ENCODE data around the gene PRDX6.
"Not testable (repeated sequence)": the region's sequence is repeated elsewhere in the genome, so short reads cannot be mapped to it uniquely, and the experiment has no call there.

PRDX6 gene, protein sequence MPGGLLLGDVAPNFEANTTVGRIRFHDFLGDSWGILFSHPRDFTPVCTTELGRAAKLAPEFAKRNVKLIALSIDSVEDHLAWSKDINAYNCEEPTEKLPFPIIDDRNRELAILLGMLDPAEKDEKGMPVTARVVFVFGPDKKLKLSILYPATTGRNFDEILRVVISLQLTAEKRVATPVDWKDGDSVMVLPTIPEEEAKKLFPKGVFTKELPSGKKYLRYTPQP

DNA sequence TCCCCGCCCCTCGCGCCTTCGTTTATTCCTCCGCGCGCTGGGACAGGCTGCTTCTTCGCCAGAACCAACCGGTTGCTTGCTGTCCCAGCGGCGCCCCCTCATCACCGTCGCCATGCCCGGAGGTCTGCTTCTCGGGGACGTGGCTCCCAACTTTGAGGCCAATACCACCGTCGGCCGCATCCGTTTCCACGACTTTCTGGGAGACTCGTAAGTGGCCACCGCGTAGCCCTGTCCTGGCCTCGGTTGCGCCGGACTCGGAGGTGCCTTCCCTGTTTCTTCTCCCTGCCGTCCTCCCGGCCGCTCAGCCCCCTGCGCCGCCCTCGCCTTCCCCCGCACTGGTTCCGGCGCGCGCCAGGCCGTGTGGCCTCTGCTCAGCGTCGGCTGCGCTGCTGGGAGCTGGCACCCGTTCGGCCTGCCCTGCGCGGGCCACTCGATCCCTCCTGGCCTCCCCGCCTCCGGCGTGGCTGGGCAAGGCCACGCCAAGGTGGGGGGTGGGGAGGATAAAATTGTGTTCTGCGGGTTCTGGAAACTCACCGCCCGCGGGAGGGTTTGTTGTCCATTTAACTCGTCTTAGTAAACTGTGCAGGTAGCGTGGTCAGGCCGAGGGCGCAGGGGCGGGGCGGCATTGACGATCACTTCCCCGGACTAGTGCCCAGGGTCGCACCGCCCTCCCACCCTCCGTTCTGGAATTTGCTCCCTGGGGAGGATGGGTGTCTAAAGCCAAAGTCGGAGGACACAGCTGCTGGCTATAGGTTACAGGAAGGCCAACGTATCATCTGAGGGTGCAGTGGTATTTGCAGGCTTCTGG is at the start of gene PRDX6:
PRDX6 (plus strand) TSS at position 50 of the 808 bp plus-strand sequence; CDS start at position 113, 63 bp downstream.
- DNase-seq = peak in 1 of 3 donors; percentile 76

DNA sequence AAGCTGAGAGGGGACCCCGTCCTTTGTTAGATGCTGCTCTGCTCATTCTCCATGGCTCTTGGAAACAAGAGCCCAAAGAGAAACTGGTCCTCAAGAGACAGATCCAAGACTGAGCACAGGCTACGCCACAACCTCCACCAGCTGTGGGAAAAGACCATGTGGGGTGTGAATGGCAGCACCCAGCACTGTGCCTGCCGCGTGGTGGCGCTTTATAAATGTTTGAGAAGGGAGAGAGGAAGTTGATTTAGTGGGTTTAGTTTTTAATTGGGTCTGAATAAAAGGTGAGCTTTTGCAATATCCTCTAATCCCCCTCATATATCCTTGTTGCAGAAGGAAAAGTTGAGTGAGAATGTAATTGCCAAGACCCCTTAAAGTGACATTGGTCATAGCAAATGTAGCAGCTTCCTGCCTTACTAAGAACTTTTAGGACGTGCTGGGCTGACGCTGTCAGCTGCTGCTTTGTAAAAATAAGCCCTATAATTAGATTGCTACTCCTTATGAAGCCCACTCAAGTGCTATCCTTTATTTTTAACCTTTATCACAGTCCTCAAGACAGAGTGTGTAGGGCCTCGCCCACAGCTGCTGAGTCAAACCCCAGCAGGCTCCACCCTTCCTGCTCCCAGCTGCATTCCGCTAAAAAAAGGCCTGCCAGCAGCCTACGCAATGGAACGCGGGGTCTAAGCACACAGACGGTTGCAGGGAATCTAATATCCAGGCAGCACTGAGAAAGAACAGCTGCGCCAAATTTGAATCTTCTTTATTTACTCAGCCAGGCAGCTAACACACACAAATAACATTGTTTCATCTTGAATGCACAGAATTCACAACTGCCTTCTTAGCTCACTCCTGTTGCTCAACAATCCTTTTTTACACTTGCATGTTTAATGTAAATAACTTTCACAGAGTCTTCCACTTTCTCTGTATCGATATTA is 47.4 kb upstream of the PRDX6 start:
- DNase-seq = peak; percentile 81 to 85 (median 84)

DNA sequence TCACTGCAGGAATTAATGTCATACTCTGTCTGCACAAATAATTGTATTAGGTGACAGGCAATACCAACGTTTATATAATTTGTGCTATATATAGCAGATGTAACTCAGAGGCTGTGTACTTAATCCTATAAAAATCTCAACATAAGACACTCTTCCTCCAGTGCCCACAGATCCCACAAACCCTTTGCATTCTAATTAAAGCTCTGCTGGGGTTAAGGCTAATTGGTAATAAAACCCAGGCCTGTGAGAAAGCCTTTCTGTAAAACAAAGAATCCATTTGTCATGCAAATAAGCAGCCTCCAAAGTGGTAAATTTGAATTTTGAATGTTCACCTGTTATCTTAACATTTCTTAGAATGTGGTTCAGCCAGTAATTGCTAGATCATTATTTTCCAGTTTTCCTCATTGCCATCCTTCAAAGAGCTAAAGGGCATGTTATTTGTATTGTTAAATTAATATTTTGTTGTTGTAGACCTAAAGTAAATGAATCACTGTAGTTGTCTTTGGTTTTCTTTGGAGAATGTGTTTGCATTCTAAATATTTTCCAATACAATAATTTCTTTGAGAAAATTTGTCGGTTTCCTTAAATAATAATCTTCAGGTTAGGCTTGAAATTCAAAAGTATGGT is 46.3 kb upstream of the PRDX6 start:
- DNase-seq = no peak

DNA sequence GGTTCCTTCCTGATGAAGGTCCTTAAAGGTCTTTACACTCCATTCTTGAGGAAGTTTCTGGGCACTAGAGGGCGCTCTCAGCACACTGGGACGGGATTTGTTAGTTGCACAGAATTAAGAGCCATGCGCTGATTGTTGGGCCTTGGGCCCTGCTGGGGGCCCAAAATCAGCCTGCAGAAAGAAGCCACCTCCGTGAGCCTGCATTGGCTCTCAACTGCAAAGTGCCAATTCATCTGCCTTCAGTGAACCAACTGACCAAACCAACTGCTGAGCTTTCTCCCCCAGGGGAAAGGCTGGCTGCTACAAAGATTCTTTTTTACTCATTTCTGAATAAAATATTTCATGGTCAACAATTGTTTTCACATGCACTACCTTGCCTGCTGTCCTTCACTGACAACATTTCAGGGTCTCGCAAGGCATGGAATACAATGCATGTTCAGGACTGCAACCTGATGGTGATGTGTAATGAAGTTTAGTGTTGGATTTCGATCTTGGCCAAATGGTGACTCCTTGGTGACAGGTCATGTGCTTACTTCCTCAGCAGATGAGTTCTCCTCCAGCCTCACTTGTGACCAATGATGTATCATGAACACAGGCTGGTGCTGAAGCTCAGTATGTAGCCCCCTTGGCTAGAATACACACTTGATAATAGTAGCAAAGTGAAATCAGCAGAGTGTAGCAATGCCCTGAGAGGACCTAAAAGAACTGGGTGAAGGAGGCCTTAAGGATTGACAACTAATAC is 45.7 kb upstream of the PRDX6 start:
- peak; percentile 94 to 96 (median 94) for DNase-seq

DNA sequence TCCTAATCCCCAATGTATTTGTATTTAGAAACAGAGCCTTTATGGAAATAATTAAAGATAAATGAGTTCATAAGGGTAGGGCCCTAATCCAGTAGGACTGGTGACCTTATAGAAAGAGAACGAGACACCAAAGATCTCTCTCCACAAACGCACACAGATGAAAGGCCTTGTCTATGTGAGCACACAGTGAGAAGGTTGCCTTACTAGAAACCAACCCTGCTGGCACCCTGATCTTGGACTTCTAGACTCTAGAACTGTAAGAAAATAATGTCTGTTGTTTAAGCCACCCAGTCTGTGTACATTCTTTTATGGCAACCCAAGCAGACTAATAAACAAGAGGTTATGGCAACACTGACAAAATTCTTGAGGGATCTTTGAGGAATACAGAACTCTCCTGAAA is 44.8 kb upstream of the PRDX6 start:
- no peak for DNase-seq

DNA sequence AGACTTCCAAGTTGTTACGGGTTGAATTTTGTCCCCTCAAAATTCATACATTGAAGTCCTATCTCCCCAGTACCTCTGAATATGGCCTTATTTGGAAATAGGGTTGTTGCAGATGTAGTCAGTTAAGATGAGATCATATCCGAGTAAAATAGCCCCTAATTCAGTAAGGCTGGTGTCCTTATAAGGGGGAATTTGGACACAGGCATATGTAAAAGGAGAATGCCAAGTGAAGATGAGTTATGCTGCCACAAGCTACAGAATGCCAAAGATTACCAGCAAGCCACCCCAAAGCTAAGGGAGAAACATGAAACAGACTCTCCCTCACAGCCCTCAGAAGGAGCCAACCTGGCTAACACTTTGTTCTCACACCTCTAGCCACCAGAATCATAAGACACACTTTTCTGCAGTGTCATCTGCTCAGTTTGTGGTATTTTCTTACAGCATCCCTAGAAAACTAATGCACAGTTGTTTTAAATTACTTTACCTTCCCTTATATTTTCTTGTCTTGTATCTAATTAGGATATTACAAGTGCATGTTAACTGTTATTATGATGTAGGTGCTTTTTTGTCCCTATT is 43.3 kb upstream of the PRDX6 start:
- no peak for DNase-seq

DNA sequence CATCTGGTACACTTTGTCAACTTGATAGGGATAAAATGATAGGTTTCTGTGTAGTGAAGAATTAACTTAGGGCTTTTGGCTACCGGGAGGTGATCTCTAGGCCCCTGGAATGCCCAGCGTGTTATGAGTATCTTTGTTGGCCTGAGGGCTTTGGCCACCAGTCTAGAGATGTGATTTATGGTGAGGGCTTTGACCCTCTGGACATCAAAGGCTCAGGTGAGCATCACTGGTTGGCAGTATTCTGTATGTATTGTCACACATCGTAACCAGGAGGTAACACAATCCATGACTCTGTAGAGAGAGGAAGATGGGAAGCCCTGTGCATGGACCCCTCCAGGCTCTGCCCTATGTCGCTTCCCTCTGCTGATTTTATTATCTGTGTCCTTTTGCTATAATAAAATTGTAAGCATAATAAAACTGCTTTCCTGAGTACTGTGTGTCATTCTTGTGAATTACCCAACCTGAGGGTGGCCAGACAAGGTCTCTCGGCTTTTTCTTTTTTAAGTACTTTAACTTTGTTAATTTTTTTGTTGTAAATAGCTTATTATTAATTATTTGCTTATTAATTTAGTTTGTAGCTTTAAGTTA is 40.2 kb upstream of the PRDX6 start:
- no peak for DNase-seq

DNA sequence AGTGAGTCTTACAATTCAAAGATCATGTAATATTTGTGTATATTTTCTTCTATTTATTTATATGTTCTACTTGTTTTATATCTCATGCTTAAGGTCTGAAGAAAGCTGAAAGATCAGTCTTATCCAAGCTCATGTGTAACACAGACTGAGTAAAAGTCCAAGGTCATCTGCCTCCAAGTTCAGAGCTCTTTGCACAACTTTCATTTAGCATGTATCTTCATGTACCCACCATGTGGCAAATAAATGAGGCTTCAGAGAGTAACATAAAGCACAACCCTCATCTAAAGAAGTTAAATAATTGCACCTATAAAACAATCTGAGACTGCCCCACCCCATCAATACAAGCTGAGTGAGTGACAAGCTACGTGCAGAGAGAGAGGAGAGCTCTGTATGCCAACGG is 38.5 kb upstream of the PRDX6 start:
- no peak for DNase-seq

DNA sequence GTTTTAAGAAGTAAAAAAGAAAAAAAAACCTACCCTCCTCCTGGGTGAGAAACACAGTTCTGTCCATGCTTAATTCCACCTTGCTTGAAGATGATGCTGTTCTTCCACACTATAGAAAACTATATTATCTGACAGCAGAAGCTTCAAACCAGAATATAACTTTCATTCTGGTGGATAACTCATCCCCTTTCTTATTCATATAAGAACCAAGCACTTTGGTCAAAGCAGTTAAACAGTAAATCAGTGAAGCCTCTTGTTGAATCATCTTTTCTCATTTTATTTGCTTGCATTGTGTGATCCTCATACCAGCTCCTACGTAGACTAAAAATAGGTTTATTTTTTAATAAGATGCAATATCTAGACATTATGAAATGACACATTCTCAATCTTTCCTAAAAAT is 36.7 kb upstream of the PRDX6 start:
- no peak for DNase-seq

DNA sequence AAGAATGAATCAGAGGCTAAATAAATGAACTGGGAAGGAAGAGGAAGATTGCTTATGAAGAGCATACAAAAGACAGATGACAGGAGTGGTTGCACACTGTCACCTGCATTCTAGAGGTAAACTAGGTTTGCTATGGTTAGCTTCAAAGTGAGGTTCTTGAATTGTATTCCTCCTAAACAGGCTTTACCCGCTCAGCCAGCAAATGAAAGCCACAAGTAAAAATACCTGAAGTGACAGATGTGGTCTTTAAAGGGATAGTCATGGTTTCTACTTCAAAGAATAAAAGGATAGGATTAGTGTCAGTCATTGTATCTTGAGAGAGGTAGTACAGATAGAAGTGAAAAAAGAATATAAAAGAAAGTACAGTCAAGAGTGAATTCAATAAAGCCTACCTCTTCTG is 32.4 kb upstream of the PRDX6 start:
- no peak for DNase-seq

DNA sequence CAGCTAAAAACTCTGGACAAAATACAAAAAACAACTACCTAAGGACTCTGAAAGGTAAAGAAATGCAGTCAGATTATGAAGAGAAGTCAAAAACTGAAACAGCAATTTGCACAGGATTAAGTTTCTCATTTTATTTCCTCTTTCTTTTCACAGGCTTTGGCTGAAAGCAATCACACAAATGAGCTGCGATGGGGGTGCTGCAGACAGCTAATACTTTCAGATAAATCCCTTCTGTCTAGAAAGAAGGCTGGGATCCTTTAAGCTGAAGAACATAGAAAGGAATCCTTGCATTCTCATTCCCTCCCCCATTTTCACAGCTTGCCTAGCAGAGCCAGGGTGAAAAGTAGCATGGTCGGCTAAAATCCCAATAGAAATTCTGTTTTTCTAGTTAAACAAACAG is 32.0 kb upstream of the PRDX6 start:
- no peak for DNase-seq

DNA sequence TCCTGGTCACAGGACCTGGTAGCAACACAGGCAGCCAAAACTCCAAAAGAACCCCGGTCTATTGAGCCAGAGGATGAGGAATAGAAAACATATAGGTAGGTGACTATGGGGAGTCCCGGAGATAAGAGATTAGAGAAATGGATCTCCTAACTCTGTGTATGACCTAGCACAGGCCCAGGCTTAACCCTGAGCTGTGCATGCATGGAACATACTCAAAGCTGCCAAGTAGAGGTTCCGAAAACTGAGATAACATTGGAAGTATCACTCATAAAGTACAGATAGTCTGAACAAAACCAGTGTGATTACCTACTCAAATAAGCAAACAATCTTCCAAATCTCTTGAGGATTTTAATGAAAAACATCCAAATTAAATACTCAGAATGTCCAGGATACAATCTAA is 31.5 kb upstream of the PRDX6 start:
- DNase-seq = no peak

DNA sequence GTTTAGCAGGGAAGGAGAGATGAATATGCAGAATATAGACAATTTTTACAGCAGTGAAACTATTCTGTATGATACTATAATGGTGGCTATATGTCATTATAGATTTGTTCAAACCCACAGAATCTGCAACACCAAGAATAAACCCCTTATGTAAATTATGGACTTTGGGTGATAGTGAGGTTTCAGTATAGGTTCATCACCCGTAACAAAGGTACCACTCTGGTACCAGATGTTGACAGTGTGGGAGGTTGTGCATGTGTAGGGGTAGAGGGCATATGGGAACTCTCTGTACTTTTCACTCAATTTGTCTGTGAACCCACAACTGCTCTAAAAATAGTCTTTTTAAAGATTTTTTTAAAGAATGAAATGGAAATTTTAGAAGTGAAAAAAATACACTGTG is 29.9 kb upstream of the PRDX6 start:
- no peak for DNase-seq

DNA sequence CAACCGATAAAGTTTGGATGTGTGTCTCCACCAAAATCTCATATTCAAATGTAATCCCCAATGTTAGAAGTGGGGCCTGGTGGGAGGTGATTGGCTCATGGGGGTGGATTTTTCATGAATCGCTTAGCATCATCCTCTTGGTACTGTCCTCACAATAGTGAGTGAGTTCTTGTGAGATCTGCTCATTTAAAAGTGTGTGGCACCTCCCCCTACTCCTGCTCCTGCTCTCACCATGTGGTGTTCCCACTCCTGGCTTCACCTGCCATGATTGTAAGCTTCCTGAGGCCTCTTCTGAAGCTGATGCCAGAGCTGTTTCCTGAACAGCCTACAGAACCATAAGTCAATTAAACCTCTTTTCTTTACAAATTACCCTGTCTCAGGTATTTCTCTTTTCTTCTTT is 28.2 kb upstream of the PRDX6 start:
- no peak for DNase-seq

DNA sequence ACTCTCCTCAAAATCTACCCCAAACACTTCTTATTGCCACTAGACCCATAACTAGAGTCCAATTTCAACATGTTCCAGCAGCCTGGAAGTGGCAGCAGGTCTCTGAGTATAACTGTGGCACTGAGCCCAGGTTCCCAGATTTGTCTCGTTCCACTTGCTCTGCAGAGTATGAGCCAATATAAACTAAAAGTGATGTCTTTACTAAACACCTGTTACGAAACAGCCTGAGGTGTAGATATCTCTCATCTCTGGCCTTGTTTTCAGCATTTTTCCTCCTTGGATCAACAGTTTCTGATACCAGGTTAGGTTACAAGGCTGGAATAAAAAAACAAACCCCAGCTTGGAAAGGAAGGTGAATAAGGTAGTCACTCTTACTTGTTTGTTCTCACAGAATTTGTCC is 25.2 kb upstream of the PRDX6 start:
- no peak for DNase-seq

DNA sequence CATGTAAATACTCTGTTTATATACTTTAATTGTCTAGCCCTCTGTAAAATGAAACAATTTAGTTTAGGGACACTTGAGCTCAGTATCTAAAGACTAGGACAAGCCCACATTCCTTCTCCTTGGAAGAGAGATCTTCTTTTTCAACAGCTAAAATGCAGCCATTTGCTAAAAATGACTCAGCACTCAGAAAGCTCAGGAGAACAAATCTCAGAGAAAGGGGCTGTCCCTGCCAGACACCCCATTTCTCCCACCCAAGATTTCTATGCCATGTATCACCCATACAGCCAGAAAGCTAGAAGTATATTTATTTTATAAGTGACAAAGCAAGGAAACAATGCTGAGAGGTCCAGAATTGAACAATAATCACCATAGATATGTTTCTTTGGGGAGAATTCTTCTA is 23.2 kb upstream of the PRDX6 start:
- DNase-seq = no peak

DNA sequence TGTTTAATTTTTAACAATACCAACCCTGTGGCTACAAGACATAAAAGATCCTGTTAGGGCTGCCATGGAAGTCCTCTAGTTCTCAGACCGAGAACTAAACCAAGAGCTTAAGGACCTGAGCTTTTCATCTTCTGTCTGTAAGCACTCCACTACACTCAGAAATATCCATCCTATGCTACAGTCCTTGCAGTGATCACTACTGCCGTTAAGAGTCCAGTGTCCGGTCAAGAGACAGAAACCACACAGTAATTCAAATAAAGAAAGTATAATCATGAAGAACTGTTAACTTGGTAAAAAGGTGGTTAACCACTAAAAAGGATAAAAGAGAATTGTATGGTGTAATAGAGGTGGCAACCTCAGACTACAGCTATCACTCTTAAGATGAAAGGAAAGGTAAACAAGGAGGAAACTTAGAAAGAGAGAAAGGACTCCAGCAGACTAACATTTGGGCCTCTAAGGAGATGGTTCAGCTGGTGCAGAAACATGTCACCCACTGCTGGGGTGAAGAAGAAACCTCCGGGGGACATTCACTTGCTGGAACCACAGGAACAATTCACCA is 22.1 kb upstream of the PRDX6 start:
- no peak for DNase-seq

DNA sequence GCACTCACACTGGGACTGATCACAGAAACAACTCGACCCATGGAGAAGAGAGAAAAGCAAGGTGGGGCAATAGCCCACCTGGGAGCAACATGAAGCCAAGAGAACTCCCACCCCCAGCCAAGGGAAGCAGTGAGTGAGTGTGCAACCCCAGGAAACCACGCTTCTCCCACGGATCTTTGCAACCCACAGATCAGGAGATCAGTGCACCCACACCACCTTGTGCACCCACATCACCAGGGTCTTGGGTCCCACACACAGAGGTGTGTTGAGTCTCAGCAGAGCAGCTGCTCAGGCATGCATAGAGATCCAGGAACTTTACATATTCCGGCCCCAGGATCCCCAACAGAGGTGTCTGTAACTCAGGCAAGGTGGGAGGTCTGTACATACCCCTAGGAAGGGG is 17.2 kb upstream of the PRDX6 start:
- no peak for DNase-seq

DNA sequence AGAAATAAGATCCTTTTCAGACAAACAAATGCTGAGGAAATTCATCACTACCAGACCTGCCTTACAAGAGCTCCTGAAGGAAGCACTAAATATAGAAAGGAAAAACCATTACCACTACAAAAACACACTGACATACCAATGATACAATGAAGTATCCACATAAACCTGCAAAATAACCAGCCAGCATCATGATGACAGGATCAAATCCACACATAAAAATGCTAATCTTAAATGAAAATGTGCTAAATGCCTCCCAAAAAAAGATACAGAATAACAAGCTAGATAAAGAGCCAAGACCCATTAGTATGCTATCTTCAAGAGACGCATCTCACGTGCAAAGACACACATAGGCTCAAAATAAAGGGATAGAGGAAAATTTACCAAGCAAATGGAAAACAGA is 14.5 kb upstream of the PRDX6 start:
- not testable (repeated sequence) for DNase-seq

DNA sequence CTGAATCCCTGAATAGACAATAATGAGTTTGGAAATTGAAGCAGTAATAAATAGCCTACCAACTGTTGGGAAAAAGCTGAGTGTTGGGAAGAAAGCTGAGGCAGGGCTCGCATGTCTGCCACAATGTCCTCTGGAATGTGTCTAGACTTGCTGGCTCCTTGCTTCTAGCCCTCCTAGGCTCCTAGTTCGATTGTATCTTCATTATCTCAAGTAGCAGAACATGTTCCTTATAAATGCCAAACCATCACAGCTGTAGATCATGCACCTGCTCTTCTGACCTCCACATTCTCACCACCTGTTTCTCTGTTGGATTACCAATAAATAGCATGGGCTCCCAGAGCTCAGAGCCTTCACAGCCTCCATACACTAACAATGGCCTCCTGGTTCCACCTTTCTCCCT is 12.9 kb upstream of the PRDX6 start:
- not testable (repeated sequence) for DNase-seq

DNA sequence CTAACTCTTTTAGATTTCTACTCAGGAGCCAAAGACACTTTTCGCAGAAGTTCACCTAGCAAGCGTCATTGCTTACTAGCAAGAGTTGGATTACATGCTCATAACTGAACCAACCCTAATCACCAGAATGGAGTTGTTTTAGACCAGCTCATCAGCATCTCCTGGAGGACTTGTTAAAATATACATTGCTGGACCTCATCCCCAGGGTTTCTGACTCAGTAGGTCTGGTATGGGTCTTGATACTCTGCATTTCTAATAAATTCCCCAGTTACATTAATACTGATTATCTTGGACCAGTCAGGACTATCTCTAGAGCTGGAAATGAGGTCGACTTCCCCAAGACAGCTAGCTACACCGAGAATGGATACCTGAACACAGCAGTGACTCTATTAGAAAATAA is 9.7 kb upstream of the PRDX6 start:
- no peak for DNase-seq

Measured in suppressor macrophage treated with lipopolysaccharide for 1 hour (primary cell).